HEK293T (cell line): Measurements from ENCODE around the gene C3orf22.

Source experiments
- ARNT ChIP-seq: fragments of 450-650 bp; IDR thresholded peaks from 2 replicates; pipeline ENCODE4 v1.6.1; 2017; ENCODE audit warnings: mild to moderate bottlenecking
- BHLHE40 ChIP-seq: fragments of 450-650 bp; IDR thresholded peaks from 2 replicates; pipeline ENCODE4 v1.6.1; 2016; ENCODE audit warnings: mild to moderate bottlenecking, moderate library complexity, borderline replicate concordance
- ELF4 ChIP-seq: fragments of 450-650 bp; IDR thresholded peaks from 2 replicates; pipeline ENCODE4 v1.6.1; 2017; ENCODE audit warnings: antibody characterized with exemption
- FOXK2 ChIP-seq: fragments of 450-650 bp; IDR thresholded peaks from 2 replicates; pipeline ENCODE4 v1.6.1; 2016; ENCODE audit warnings: mild to moderate bottlenecking
- FOXM1 ChIP-seq: fragments of 450-650 bp; IDR thresholded peaks from 2 replicates; pipeline ENCODE4 v1.6.1; 2017; ENCODE audit warnings: mild to moderate bottlenecking, borderline replicate concordance
- HDGF ChIP-seq: fragments of 450-650 bp; IDR thresholded peaks from 2 replicates; pipeline ENCODE4 v1.6.1; 2017; ENCODE audit warnings: antibody characterized with exemption, borderline replicate concordance
- L3MBTL2 ChIP-seq: fragments of 450-650 bp; conservative IDR thresholded peaks from 2 replicates; pipeline ENCODE4 v1.6.1; 2016; ENCODE audit warnings: mild to moderate bottlenecking
- LEF1 ChIP-seq: fragments of 450-650 bp; IDR thresholded peaks from 2 replicates; pipeline ENCODE4 v1.6.1; 2017; ENCODE audit warnings: mild to moderate bottlenecking, borderline replicate concordance
- NFRKB ChIP-seq: fragments of 450-650 bp; IDR thresholded peaks from 2 replicates; pipeline ENCODE4 v1.6.1; 2016; ENCODE audit warnings: mild to moderate bottlenecking, moderate library complexity
- PKNOX1 ChIP-seq: fragments of 450-650 bp; IDR thresholded peaks from 2 replicates; pipeline ENCODE4 v1.6.1; 2016
- SP1 ChIP-seq: fragments of 450-650 bp; IDR thresholded peaks from 2 replicates; pipeline ENCODE4 v1.6.1; 2017
- SUZ12 ChIP-seq: fragments of 450-650 bp; IDR thresholded peaks from 2 replicates; pipeline ENCODE4 v1.6.1; 2016; ENCODE audit warnings: mild to moderate bottlenecking
- TARDBP ChIP-seq: fragments of 450-650 bp; IDR thresholded peaks from 2 replicates; pipeline ENCODE4 v1.6.1; 2016
- ZNF384 ChIP-seq: fragments of 450-650 bp; IDR thresholded peaks from 2 replicates; pipeline ENCODE4 v1.6.1; 2016

- TF ChIP-seq BHLHE40, result no peak
- TF ChIP-seq HDGF, result no peak
- TF ChIP-seq LEF1, result no peak
- TF ChIP-seq SP1, result no peak
- TF ChIP-seq ZNF384, result no peak
- no peak for TF ChIP-seq NFRKB
- TF ChIP-seq ELF4, result no peak
- no peak for TF ChIP-seq FOXM1
- no peak for TF ChIP-seq SUZ12
- TF ChIP-seq ARNT, result no peak
- no peak for TF ChIP-seq TARDBP
- TF ChIP-seq FOXK2, result no peak
- no peak for TF ChIP-seq L3MBTL2
- no peak for TF ChIP-seq PKNOX1
Observed at GRCh38 chr3:126535636-126536035, 23.1 kb downstream of the C3orf22 start.
